SHP77 treated with DMSO at 0.1 percent for 48 hours (cell line): ENCODE measurements around the gene CCDC122.

Experiments
- DNase-seq: peaks from one replicate; lab custom pipeline; 2025; lab: John Stamatoyannopoulos, UW

The CCDC122 gene

DNA sequence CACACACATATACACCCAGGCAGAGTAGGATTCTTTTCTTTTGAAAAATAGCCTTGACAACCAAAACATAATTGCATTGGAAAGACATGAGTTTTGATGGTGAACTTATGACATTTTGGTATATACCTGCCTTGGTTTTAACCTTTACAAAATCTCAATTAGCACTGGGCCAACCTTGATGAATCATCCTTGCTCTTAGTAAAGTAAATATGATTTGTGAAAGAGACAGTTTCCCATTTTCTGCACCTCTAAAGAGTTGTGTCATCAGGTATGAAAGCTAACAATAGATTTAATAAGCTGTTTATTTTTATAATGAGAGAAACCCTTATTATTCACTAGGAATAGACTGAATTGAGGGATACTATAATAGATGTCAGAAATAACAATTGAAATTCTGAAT lies 77.0 kb downstream of the CCDC122 start:
- no peak for DNase-seq

DNA sequence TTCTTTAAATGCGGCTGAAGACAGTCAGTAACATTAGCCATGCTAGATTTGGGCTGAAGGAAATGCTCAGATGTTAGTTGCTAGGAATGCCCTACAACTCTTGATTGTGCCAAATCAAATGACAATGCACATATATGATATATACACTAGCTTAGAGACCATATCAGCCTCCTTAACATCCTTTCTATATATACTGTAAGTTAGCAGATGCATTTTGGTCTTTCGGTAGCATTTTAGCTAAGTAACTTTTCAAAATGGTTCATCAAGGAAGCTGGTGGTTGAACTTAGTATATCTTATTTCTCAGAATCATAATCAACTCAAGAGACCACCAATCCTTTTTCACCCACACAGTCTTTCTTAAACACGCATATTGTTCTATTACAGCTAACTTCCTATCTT lies 78.7 kb downstream of the CCDC122 start:
- DNase-seq: no peak

DNA sequence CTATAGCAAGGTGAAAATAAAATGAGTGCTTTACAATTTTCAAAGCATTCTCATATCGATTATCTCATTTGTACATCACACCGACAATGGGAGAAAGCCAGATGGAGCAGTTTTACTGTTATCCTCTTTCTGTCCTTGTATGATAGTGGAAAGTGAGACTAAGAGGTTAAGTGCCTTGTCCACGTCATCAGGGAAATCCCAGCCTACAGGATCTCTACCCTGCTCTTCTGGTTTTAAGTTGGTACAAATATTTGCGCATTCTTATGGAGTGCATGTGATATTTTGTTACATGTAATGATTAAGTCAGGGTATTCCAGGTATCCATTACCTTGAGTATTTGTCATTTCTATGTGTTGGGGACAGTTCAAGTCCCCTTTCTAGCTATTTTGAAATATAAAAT lies 80.3 kb downstream of the CCDC122 start:
- no peak for DNase-seq

DNA sequence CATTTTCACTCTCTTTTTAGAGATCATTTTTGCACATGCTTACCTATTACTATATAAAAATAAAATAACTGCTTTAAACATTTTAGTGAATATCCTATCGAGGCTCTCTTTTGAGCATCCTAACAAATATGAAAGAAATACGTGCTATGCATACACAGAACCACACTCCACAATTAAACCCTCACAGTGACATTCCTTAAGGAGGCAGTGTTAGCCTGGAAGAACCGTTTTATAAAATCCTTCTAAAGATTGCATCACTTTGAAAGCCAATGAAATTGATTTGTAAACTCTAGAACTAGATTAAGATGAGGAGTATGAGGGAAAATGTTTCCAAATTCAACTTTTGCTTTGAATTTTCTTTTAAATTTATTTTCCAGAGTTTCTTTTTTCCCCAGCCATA lies 81.7 kb downstream of the CCDC122 start:
- DNase-seq: no peak

DNA sequence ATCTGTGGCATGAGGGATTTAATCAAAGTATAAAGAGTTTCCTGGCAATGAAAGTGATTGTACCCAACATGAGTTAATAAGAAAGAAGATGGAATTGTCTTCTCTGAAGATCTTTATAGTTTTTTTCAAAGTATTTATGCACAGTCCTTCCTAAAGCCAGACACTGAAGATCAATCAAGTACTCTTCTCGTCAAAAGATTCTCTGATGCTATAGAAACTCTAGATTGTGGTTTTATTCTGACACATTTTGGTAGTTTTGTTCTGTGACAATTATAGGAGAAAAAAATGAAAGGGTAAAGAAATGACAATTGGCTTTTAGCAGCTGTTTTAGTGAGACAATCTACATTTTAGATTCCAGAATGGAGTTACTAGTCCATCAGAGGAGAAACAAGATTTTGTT lies 82.4 kb downstream of the CCDC122 start:
- no peak for DNase-seq

DNA sequence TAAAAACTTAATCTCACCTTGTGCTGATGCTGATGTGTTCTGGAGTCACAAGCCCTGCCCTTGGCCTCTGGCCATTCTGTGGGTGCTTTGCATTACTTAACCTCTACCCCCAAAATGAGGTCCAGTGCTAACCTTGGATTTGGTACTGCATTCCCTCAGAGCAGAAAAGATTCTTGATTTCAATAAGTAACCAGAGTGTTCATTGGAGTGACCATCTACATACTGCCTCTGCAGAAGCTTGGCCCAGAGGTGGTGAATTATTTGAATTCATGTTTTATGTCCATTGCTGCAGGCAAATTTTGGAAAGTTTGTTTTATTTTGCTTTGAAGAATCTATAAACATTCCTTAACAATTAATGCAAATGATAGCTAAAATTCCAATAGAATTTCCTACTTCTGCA lies 85.1 kb downstream of the CCDC122 start:
- DNase-seq: no peak

DNA sequence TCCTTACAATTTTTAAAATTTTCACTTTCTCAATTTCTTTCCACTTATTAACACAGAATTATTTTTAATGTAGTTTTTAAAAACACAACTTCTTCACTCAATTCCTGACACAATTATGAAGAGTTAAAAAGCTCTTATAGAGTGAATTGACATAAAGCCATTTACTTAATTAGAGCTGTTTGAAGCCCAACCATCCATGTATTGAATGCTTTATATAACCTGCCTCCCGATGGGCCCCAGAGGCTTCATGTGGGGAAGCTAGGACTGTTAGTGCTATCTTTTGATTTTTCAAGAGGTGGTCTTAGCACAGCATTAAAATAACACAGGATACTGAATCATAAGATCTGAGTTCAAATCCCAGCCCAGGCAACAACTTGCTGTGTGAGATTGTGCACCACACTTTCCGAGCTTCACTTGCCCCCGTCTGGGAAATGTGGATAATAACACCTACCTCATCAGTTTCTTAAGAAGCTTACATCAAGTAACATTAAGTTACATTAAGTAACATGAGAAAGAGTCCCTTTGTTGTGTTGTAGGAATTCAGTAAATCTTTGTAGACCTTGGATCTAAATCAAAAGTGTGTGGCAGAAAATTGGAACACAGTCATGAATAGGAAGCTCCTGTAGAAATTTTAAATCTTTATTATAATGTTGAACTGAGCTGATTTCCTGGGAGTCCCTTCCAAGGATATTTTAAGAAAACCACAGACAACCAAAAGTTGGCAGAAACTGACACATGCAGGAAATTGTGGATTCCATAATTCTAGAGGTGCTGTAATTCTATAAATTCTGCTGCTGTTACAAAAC lies 87.3 kb downstream of the CCDC122 start:
- no peak for DNase-seq

DNA sequence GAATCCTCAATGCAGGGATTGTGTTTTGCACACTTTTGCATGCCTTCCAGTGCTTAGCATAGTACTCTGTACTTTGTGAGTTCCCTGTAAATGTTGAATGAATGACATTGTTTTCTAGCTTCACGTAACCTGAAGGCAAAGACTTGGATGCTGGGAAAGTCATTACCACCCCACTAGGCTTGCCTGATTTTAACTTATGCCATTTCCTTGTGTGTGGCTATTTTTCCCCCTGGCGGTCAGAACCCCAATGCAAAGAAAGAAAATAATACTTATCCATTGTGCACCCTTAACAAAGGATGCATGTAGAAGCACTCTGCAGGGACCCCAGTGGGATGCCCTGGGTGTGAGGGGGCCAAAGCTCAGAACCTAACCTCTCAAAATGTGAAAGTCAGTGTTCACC lies 91.5 kb downstream of the CCDC122 start:
- no peak for DNase-seq

DNA sequence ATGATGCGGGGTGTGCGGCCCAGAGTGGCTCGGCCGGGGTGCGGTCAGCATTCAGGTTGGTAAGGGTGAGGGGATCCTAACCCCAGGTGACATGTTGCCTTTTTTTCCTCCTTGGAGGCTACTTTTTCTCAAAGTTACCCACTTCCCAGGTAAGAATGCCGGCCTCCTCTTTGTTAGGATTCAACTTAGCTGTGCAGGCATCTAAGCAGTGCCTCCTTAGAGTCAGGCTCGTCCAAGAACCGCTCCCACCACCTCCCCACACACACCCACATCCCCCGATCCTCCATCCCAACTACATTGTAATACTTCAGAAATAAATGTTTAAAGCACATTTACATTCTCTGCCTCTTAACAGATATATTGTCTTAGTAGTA lies 92.0 kb downstream of the CCDC122 start:
- no peak for DNase-seq

DNA sequence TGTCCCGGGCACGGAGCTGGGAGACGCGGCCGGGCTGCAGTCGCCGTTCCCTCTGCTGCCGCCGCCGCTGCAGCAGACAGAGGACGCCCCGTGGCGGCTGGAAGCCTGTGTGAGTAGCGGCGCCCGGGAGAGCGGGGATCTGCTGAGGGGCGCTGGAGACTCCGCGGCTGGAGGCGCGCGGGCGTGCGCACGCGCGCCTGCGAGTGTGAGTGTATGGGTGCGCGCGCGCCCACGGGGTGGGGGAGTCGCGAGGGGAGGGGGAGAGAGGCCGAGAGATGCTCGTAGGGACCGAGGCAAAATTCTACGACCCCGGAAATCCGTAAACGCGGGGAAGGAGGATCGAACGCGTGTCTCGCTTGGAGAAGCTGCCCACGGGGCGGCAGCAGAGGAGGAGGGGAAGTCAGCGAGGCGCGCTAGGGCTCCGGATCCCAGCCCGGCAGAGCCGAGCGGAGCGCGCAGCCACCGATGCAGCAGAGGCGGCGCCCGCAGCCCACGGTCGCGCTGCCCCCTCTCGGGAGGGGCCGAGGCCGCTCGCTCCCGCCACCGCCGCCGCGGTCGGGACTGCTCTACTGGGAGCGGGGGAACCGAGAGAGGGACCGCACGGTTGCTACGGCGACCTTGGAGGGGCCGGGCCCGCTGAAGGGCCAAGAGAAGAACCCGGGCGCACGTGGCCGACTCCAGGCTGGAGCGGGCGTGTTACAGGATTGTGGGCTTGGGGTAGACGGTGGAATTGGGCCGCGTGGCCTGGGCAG lies 92.6 kb downstream of the CCDC122 start, which contains the start of gene ENOX1:
Gene ENOX1 (minus strand): TSS at position 207 of the 752 bp plus-strand sequence.
- DNase-seq: no peak

DNA sequence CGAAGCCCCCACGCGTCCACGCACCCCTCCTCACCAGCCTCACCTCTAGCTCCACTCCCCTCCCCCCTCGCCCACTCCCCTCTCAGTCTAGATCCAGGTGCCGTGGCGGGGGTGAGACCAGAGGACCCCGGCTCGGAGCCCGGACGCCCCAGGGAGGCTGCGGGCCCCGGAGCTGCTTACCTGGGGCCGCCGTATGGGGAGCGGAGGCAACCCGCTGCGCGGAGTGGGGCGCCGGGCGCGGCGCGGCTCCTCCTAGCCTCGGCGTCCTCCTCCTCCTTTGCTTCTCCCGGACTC lies 93.1 kb downstream of the CCDC122 start:
- no peak for DNase-seq
